Left lung (tissue), 10 donors: Measurements from ENCODE around the gene PSORS1C1. TPM values are rescaled to one million over a fixed set of nuclear protein-coding genes. Genes with fewer than 3 reads are reported as not detected.

ENCODE experiments used
- ATAC-seq: fragments of 200-7000 bp; cut with Tn5 transposase; one replicate; pipeline ENCODE4 v1.9.1; 2020; ENCODE audit warnings: moderate library complexity
- DNase-seq, 4 donors: peaks; one replicate each; pipeline ENCODE4 v3.0.0-alpha.2; 2013 to 2020
- H3K27ac ChIP-seq, 2 donors: fragments of 200-600 bp; sonication (generic) in 1 of 2; one replicate each; pipeline versions ENCODE4 v1.5.0 to v1.8.0; 2020 to 2021
- H3K27me3 ChIP-seq, 2 donors: fragments of 200-600 bp; sonication (generic) in 1 of 2; one replicate each; pipeline versions ENCODE4 v1.5.0 to v1.8.0; 2020 to 2021
- H3K36me3 ChIP-seq, 2 donors: fragments of 200-600 bp; sonication (generic) in 1 of 2; one replicate each; pipeline versions ENCODE4 v1.5.0 to v1.8.0; 2020 to 2021
- H3K4me1 ChIP-seq, 2 donors: fragments of 200-600 bp; one replicate each; pipeline ENCODE4 v1.8.0; 2021
- H3K4me3 ChIP-seq, 2 donors: fragments of 200-600 bp; sonication (generic) in 1 of 2; one replicate each; pipeline versions ENCODE4 v1.5.0 to v1.8.0; 2020 to 2021; ENCODE audit warnings: mild to moderate bottlenecking in 1 of 2
- H3K9me3 ChIP-seq, 2 donors: fragments of 200-600 bp; sonication (generic) in 1 of 2; one replicate each; pipeline versions ENCODE4 v1.5.0 to v1.8.0; 2020 to 2021
- intact Hi-C, 2 donors: fragments of 100-400 bp; cut with DNase I; formaldehyde crosslinking; loops; one replicate each; pipeline versions ENCODE4 v1.11.2 to v1.14.2; 2022
- polyA plus RNA-seq, 6 donors: library from polyadenylated mRNA; unstranded; fragments of 120-200 nt; gene quantifications; one replicate each; pipeline ENCODE4 v1.2.1, GENCODE V29; 2013; ENCODE audit not compliant: insufficient read length in 6 of 6
- total RNA-seq, 2 donors: library from RNA; stranded (reverse); fragmentation: NEBNext Ultra II Directional; extraction: Animal tissue kit (Norgen Biotek cat#: 25700); gene quantifications; one replicate each; pipeline ENCODE4 v1.2.1, GENCODE V29; 2021
- TF ChIP-seq, protein P1 (sequence below), 2 donors: fragments of 200-600 bp; sonication (generic) in 1 of 2; IDR thresholded peaks; one replicate each; pipeline versions ENCODE4 v1.5.0 to v1.8.0; 2021; ENCODE audit warnings: antibody characterized with exemption in 2 of 2
- donor health status: DM: no; HTN: yes; CAD: no.
- donor health status: DM: no; HTN: no; CAD: no.

Gene PSORS1C1
- total and polyA plus RNA-seq, 8 donors: 0.09 to 11.7 (median 0.58) TPM

DNA sequence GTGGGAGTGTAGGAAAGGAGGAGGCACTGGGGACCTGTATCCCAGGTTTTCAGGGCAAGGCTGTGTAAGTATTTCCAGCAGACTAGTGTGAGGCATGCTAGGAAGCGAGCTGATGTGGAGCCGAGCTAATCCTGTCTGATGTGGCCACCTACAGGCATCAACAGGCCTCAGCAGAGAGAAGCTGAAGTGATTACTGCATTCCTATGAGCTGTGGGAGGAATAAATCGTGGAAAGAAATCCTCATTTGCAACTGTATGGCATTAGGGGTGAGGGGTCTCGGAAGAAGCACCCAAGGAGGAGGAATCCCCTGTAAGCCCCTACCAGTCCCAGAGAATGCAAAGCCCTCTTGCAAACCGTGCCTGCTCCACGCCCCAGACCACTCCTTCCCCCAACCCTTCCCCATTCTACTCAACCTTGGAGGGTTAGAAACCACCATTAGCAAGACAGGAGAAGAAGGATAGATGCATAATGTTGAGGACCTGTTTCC is 43.8 kb upstream of the PSORS1C1 start:
- Histone ChIP-seq H3K27me3 (no peaks in the 10 kb centered on the region), H3K4me3 (no peak overlapping the region), H3K27ac (no peak overlapping the region), H3K9me3 (no peaks in the 10 kb centered on the region), H3K4me1 (peaks cover 0 to 8% of the 10 kb centered on the region in 2 donors), H3K36me3 (no peaks in the 10 kb centered on the region)
- DNase-seq (peak in 2 of 4 donors; percentile 43 to 75), ATAC-seq (peak; percentile 92)
- intact Hi-C loops: loop anchor here in 1 of 2 donors (10.0 kb wide), 2 partner anchors 156 to 246 kb away; partner anchors contain the start of gene VARS2
- TF ChIP-seq, protein P1, sequence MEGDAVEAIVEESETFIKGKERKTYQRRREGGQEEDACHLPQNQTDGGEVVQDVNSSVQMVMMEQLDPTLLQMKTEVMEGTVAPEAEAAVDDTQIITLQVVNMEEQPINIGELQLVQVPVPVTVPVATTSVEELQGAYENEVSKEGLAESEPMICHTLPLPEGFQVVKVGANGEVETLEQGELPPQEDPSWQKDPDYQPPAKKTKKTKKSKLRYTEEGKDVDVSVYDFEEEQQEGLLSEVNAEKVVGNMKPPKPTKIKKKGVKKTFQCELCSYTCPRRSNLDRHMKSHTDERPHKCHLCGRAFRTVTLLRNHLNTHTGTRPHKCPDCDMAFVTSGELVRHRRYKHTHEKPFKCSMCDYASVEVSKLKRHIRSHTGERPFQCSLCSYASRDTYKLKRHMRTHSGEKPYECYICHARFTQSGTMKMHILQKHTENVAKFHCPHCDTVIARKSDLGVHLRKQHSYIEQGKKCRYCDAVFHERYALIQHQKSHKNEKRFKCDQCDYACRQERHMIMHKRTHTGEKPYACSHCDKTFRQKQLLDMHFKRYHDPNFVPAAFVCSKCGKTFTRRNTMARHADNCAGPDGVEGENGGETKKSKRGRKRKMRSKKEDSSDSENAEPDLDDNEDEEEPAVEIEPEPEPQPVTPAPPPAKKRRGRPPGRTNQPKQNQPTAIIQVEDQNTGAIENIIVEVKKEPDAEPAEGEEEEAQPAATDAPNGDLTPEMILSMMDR (IDR thresholded peaks at IDR 0.05): peak in 1 of 2 donors; percentile 34

DNA sequence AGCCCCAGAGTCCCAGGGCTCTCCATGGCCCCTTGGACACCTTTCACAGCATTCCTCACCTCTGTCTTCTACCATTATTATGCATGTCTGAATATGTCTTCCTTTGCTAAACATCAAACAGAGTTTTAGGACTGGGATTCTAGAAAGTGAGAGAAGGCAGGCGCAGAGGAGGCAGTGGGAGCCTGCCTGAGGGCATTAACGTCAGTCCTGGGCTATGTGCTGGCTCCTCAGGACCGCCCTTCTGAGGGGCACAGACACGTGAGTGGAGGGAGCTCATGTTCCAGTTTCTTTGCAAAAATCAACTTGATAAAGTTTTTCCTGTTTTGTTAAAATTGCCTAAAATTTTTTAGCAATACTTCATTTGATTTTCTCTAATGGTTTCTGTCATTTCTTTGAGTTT is 40.2 kb upstream of the PSORS1C1 start:
- DNase-seq (no peak), ATAC-seq (no peak)
- H3K4me3 ChIP-seq: no peak overlapping the region
- no peaks in the 10 kb centered on the region for H3K9me3 ChIP-seq
- H3K27ac ChIP-seq: no peak overlapping the region
- intact Hi-C loops: loop anchor here in 1 of 2 donors (10.0 kb wide), 2 partner anchors 160 to 250 kb away; partner anchors contain the start of gene VARS2
- no peaks in the 10 kb centered on the region for H3K27me3 ChIP-seq
- peaks cover under 1 to 8% of the 10 kb centered on the region in 2 donors for H3K4me1 ChIP-seq
- H3K36me3 ChIP-seq: no peaks in the 10 kb centered on the region
- TF ChIP-seq, protein P1 (IDR thresholded peaks at IDR 0.05): no peak

DNA sequence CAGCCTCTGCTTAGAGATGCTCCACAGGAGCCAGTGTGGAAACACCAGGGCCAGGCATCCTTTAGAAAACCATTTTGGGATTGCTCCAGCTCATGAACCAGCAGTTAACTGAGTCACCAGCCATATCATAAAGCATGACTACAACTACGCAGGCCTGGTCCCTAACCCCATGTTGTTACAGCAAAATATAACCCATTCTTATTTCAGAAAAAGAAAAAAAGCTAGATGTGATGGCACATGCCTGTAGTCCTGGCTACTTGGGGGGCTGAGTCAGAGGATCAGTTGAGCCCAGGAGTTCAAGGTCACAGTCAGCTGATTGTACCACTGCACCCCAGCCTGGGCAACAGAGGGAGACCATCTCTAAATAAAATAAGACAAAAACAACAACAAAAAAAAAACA is 39.1 kb upstream of the PSORS1C1 start:
- TF ChIP-seq, protein P1 (IDR thresholded peaks at IDR 0.05): no peak
- Histone ChIP-seq H3K27me3 (no peaks in the 10 kb centered on the region), H3K4me1 (peaks cover 4 to 12% of the 10 kb centered on the region in 2 donors), H3K27ac (no peak overlapping the region), H3K36me3 (no peaks in the 10 kb centered on the region), H3K9me3 (no peaks in the 10 kb centered on the region), H3K4me3 (no peak overlapping the region)
- DNase-seq (no peak), ATAC-seq (no peak)
- intact Hi-C loops: loop anchor here in 1 of 2 donors (10.0 kb wide), 2 partner anchors 161 to 251 kb away; partner anchors contain the start of gene VARS2

DNA sequence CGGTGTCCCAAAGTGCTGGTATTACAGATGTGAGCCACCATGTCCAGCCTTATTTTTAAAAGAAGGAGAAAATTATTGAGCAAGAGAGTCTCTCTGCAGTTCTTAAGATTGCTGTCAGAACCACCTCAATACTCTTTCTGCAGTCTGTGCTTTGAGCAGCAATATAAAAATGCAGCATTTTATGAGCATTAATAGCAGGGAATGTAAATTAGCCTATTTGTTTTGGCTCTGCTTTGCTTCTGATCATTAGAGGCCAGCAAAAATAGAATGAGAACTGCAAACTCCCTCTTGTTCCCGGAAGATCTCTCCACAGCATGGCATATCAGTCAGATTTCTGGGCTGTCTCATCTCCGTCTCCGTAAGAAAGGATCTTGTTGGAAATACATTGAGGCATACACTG is 38.0 kb upstream of the PSORS1C1 start:
- DNase-seq: no peak
- ATAC-seq: no peak
- no peaks in the 10 kb centered on the region for H3K9me3 ChIP-seq
- H3K27me3 ChIP-seq: no peaks in the 10 kb centered on the region
- TF ChIP-seq, protein P1 (IDR thresholded peaks at IDR 0.05): no peak
- intact Hi-C loops: loop anchor here in 1 of 2 donors (10.0 kb wide), 2 partner anchors 162 to 252 kb away; partner anchors contain the start of gene VARS2
- no peaks in the 10 kb centered on the region for H3K36me3 ChIP-seq
- peaks cover 4 to 12% of the 10 kb centered on the region in 2 donors for H3K4me1 ChIP-seq
- no peak overlapping the region for H3K27ac ChIP-seq
- no peak overlapping the region for H3K4me3 ChIP-seq

DNA sequence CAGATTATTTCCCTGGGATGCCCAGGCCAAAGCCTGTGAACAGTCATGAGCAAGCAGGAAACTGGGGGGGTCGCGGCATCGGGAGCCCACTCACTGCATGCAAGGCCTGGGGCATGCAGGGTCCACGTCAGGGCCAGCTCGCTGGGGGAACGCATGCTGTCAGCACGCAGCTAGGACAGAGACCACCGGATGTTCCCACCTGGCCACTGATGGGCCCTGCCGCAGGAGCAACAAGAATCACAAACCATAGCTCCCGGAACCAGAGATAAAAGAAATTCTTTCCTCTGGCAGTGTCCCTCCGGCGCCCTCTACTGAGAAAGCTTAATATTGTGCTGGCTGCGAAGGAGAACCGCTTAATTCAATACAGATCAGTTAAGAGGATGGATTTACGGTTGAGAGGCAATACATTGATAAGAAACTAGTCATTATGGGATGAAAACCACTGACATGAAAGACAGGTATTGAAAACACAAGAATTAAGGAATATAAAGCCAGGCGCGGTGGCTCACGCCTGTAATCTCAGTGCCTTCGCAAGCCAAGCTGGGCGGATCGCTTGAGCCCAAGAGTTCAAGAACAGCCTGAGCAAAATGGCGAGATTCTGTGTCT is 34.8 kb upstream of the PSORS1C1 start:
- Histone ChIP-seq H3K27ac (no peak overlapping the region), H3K4me3 (no peak overlapping the region), H3K36me3 (no peaks in the 10 kb centered on the region), H3K4me1 (peaks cover 4% of the 10 kb centered on the region in 2 donors), H3K9me3 (no peaks in the 10 kb centered on the region), H3K27me3 (no peaks in the 10 kb centered on the region)
- intact Hi-C loops: loop anchor here in 1 of 2 donors (10.0 kb wide), 2 partner anchors 165 to 255 kb away; partner anchors contain the start of gene VARS2
- peak; percentile 92 for ATAC-seq
- DNase-seq: peak in 3 of 4 donors; percentile 47 to 70 (median 54)
- TF ChIP-seq, protein P1 (IDR thresholded peaks at IDR 0.05): peak; percentile 52 to 80
